Activated naive CD4-positive, alpha-beta T cell (primary cell): Measurements from ENCODE around the gene TNFRSF25.
"Not testable (repeated sequence)": the region's sequence is repeated elsewhere in the genome, so short reads cannot be mapped to it uniquely, and the experiment has no call there.

Source experiments
- DNase-seq, 4 experiments: peaks; one replicate each; lab custom pipeline; 2025; lab: John Stamatoyannopoulos, UW

TNFRSF25 gene

GRCh38 chr1:6502000-6502891 is 36.3 kb upstream of the TNFRSF25 start:
- no peak for DNase-seq

GRCh38 chr1:6501279-6501813 is 35.4 kb upstream of the TNFRSF25 start:
- no peak for DNase-seq

DNA sequence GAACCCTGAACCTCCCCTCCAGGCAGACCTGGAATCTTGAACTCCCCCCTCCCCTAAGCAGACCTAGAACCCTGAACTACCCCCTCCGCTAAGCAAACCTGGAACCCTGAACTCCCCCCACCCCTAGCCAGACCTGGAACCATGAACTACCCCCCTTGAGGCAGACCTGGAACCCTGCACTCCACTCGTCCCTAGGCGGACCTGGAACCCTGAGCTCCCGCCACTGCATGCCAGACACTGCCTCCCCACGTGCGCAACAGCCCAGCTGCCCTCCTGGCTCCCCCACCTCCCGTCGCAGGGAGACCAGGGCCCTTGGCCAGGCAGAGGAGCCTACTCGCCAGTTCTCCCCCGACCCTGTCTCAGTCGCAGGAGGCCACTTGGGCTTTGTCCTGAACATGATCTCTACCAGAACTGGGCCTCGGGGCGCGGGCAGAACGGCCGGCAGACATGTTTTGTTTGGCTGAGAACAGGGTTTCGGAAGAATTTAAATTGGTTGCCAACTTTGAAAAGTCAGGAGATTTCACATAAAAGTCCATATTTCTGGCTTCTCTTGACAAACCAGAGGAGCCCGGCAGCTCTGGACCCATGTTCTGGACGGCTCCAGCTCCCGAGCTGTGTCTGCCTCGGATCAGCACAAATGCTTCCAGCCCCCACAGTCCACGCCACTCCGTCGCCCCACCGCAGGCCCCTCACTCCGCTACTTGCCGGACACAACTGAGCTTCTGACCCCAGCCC is 34.7 kb upstream of the TNFRSF25 start:
- DNase-seq: no peak

GRCh38 chr1:6499296-6499695 is 33.3 kb upstream of the TNFRSF25 start:
- DNase-seq: no peak

GRCh38 chr1:6498576-6499111 is 32.7 kb upstream of the TNFRSF25 start:
- DNase-seq: no peak

- DNase-seq: no peak
Measured at GRCh38 chr1:6497867-6498575, 32.0 kb upstream of the TNFRSF25 start.

DNA sequence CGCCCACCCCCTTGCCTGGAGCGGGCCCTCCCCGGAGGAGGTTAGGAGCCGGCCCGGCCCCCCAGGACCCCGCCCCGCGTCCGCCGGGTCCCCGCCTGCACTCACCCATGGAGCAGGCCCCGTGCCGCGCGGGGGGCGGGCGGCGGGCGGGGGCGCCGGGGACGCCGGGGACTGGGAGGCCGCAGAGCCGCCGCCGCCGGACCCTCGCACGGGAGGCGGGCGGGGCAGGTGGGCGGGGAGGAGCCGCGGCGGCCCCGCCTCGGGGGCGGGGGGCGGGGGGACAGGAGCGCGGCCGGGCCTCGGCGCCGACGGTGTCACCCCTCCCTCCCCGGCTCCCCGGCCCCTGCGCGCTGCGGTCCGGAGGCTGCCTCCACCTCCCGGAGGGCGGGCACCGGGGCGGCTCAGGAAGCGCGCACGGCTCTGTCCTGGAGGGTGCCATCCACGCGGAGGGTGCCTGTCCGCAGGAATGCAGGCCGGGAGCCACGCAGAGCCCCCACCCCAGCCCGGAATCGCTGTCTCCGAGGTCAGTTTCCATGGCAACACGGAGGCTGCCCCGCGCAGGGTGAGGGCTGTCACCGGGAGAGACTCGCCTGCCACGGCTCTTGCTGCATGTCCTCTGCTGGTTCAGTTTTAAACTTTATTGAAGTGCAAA is 31.4 kb upstream of the TNFRSF25 start:
- DNase-seq: peak in 2 of 4 experiments; percentile 35 to 48

GRCh38 chr1:6496890-6497214 is 30.9 kb upstream of the TNFRSF25 start:
- no peak for DNase-seq

GRCh38 chr1:6496365-6496721 is 30.4 kb upstream of the TNFRSF25 start:
- no peak for DNase-seq

DNA sequence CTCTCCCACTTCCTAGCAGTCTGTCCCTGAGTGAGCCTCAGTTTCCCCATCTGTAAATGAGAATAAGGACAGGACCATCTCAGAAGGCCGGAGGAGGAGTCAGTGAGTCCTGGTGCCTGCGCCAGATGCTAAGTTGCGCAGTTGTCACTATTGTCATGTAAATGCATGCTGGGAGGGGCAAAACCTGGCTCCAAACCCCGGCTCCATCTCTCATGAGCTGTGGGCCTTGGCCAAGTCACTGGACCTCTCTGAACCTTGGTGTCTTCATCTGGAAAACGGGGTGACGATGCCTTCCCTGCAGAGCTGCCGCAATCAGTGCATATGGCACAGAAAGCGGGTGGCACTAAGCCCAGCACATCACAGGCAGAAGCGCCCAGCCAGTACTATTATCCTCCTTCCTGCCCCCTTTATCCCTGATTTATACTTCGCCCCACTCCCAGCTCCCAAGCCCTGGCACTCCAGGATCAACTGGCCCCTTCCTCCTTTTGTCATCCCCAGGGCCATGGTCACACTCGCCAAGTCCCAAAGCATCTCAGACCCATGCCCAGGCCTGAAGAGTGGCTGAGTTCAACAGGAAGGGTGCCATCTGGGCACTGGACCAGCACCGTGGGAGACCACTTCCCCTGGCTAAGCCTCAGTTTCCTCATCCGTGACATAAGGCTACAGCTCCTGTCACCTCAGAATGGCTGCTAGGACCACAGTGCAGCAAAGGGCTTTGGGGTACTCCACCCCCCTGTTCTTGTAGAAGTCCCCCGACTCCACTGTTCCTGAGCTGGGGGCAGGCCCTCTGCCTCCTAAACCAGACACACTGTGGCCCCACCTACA is 29.8 kb upstream of the TNFRSF25 start:
- DNase-seq: no peak

DNA sequence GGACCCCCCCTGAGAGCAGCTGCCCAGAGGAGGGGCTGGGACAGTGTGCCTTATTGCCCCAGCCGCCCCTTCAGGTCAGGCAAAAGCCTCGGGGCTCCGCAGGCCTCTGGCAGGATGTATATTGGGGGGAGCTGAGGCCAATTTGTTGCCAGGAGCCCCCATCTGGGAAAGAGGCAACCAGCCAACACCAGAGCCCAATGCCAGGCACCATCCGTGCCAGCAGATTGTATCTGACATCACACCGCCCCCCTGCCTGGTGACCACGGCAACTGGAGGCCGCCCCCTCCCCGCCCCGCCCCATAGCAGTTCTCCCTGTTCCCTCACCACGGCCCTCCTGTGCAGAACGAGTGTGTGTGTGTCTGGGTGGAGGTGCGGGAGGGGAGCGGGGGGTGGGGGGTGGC is 29.1 kb upstream of the TNFRSF25 start:
- no peak for DNase-seq

GRCh38 chr1:6494627-6495026 is 28.7 kb upstream of the TNFRSF25 start:
- DNase-seq: no peak

DNA sequence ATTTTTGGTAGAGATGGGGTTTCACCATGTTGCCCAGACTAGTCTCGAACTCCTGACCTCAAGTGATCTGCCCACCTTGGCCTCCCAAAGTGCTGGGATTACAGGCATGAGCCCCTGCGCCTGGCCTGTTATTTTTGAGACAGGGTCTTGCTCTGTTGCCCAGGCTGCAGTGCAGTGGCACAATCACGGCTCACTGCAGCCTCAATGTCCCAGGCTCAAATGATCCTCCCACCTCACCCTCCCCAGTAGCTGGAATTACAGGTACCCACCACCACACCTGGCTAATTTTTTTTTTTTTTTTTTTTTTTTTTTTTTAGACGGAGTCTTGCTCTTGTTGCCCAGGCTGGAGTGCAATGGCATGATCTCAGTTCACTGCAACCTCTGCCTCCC is 27.9 kb upstream of the TNFRSF25 start:
- not testable (repeated sequence) for DNase-seq

- no peak for DNase-seq
Measured at GRCh38 chr1:6491966-6492365, 26.0 kb upstream of the TNFRSF25 start.

GRCh38 chr1:6491480-6491962 is 25.5 kb upstream of the TNFRSF25 start, which contains the start of gene PLEKHG5:
PLEKHG5 (minus strand) TSS chr1:6491667; CDS start chr1:6477571, 14,096 bp downstream.
- no peak for DNase-seq

- DNase-seq: no peak
Measured at GRCh38 chr1:6491081-6491449, 25.1 kb upstream of the TNFRSF25 start.

DNA sequence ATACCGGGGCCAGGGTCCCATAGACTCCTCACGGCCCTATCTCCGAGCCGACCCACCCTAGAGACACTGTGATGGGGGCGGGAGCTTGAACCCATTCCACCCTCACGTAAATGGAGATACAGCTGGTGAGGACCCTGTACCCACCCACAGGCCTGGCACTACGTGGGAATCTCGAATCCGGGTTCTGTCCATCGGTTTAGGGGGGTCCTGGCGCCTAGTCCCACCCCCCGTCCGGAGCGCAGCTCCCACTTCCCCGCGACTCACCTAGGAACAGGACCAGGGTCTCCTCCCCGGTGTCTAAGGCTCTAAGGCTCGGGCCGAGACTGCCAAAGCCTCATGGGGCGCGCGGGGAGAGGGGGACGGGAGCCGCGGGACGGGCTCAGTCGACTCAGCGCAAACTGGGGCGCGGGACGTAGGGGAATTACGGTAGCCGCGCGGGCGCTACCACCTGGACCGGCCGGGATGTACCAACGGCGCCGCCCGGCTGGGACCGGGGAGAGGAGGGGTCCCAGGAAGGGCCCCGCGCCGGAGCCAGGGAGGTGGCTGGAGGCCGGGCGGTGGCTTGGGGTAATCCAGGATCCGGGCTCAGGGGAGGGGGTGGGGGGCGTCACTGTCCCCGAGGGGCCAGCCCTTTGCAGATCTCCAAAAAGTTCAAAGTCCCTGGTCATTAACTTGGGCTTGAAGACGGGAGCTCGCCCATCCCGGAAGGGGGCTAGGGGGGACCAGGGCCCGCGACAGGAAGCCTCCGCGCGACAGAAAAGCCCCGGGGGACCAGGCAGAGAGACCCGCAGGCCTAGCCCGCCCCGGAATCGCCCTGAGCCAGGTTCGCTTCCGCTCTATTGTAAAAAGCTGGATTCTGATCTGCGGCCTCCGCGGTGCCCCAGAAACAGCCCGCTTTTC is 24.5 kb upstream of the TNFRSF25 start:
- peak; percentile 15 to 31 (median 20) for DNase-seq

- DNase-seq: peak; percentile 39 to 71 (median 61)
Measured at GRCh38 chr1:6489799-6490180, 23.8 kb upstream of the TNFRSF25 start.

DNA sequence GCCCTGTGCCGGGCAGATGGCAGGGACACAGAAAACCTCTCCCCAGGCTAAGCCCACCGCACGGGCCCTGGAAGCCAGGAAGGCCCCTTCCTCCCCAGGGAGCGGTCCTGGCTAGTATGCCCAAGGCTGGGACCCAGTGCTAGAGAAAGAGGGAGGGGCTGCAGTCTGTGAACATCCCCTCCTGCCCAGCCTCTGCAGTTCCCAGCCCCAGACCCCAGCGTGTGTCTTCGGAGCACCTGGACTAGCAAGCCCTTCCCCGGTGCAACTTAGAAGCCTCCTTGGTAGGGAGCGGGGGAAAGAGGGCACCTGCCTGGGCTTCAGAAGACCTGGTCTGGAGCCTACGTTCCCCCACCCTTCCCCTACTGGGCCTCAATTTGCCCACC is 23.4 kb upstream of the TNFRSF25 start:
- DNase-seq: no peak
